HG02642 (cell line): ENCODE measurements around the gene ZNF622.
"Not testable (repeated sequence)": the region's sequence is repeated elsewhere in the genome, so short reads cannot be mapped to it uniquely, and the experiment has no call there.

Experiments used
- ATAC-seq: cut with Tn5 transposase; IDR thresholded peaks from one replicate; pipeline ENCODE4 v1.9.1; 2021; ENCODE audit warnings: mild to moderate bottlenecking; ENCODE audit not compliant: unreplicated experiment, poor library complexity

Gene ZNF622

DNA sequence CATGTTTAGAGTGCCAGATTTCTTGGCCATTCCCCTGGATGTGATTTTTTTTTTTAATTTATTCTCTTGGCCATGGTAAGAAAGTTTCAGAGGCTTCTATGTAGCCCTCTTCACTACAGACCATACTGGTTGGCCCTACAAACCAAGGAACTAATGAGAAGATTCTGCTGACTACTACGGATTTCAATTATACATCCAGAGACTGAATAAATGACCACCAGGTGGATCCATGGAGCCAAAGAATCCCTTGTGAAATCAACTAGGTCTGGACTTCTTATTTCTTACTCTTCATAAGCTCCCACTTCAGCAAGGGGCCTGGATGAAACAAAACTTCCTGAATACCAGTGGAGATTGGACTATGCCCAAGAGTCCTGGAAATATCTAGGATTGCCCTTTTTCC is 27.6 kb downstream of the ZNF622 start:
- ATAC-seq = no peak

DNA sequence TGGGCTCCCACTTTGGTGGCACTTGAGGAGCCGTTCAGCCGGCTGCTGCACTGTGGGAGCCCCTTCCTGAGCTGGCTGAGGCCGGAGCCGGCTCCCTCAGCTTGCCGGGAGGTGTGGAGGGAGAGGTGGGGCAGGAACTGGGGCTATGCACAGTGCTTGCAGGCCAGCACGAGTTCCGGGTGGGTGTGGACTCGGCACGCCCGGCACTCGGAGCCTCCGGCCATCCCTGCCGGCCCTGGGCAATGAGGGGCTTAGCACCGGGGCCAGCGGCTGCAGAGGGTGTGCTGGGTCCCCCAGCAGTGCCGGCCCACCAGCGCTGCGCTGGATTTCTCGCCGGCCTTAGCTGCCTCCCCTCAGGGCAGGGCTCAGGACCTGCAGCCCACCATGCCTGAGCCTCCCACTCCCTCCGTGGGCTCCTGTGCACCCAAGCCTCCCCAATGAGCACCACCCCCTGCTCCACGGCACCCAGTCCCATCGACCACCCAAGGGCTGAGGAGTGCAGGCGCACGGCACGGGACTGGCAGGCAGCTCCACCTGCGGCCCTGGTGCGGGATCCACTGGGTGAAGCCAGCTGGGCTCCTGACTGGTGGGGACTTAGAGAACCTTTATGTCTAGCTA is 29.4 kb downstream of the ZNF622 start:
- ATAC-seq = not testable (repeated sequence)

DNA sequence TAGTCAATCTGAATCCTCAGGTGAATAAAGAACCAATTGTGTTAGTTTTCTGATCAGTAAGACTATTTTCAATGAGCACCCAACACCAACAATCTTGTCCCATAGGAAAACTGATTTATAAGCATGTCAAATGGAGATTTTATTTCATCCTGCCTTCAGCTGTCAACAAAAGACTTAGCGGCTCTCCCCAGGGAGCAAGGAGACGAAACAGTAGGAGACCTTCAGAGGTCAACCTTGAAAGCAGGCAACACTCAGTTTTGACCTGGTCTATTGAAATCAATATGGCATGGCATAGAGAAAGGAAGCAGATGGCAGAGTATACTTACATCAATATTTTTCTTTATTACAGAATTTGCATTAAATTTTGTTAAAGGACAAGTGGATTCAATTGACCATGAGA is 34.1 kb downstream of the ZNF622 start:
- ATAC-seq = no peak

DNA sequence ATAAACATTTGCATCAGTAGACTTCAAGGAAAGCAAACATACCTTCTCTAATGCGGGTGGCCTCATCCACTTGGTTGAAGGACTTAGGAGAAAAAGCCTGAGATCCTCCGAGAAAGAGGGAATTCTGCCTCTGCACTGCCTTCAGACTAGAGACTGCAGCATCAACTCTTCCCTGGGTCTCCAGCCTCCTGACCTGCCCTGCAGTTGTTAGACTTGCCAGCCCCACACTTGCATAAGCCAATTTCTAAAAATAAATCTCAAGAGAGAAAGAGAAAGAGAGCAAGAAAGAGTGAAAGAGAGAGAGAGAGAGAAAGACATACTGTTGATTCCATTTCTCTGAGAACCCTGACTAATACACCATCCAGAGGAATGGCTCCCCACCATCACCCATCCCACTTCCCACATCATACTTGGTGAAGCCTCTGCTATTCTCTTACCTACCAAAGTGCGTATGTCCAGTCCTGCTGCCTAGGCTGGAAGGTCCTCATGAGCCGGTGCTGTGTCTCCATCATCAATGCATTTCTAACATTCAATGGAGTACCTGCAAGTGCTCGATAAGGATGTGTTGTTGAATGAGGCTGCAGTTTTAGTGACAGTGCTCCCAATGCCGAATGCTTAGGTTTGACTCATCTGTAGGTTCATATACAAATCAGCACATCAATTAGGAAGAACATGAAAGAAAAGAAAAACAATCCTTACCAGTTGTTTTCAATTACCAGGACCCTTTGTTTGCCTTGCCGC is 35.1 kb downstream of the ZNF622 start:
- no peak for ATAC-seq

DNA sequence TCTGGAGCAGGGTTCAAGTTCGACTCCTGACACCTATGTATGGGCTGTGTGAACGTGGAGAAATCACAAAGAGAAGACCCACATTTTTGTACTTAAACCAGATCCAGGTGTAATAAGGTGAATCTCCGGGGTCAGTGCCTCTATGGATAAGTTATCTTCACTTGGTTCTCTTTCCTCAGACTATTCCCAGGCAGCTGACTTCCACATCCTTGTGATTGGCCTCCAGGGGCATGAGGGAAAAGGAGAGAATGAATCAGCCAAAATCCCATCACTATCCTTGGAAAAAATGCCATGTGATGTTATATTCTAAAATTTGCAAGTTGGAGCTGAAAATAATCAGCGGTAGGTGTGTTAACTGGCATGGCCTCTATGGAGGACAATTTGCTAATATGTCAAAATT is 37.2 kb downstream of the ZNF622 start:
- no peak for ATAC-seq

DNA sequence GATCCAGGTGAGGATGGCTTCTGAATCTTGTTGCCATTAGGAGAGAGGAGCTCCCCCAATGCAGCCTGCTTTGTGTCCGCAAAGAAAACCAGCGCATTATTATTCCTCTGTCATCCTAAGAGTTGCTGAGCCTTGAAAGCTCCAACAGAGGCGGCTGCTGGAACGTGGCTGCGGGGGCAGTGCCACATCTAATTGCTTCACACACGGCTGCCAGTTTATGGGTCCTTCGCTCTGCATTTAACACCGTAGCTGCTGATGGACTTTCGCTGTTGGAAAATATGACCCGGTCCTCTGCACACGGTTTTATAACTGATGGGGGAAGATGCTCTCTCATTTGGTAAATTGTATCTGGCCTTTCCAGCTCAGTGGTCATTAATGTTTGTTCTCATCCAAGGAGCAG is 38.0 kb downstream of the ZNF622 start:
- no peak for ATAC-seq

DNA sequence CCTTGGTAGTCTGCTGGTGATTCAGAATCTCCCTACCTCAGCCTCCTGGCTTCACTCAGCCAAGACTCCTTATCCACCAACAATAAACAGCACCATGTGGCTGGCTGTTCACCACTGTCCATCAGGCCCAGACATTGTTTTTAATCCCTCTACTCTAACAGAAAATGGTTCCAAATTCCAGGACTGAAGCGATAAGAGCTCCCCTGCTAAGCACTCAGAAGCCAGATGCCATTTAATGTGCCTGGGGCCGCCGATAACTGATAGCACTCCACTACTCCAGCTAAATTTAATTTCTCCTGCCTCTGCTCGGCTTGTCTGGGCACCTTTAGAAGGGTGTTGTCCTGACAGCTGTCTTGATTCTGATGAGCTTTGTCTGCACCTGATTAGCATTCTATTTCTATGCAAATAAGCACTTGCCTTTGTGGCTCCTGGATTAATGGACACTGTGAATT is 47.1 kb downstream of the ZNF622 start:
- no peak for ATAC-seq

DNA sequence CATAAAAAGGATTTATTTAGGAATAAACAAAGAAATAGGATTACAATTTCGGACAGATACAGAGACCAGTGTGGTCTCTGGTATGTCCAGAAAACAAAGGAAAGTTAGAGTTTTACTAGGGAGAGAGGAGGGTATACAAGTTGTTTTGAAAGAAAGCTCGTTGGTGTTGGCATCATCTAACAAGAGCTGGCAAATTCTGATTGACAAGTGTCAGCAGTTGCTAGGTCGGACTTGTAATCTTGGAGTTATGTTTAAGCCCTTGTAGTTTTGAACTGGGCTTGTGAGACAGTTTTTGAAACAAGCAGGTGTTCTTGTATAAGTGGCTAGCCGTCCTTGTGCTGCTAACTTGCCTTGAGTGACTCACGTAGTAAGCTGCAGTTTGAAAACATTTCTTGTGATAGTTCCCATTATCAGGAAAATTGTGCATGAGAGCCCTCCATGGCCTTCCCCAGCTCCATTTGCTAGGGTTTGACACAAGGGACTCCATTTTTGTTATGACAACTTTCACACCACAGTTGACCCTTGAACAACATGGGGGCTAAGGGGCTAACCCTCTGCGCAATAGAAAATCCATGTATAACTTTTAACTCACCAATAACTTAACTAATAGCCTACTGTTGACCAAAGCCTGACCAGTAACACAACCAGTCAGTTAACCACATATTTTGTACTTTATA is 48.1 kb downstream of the ZNF622 start:
- ATAC-seq = no peak

DNA sequence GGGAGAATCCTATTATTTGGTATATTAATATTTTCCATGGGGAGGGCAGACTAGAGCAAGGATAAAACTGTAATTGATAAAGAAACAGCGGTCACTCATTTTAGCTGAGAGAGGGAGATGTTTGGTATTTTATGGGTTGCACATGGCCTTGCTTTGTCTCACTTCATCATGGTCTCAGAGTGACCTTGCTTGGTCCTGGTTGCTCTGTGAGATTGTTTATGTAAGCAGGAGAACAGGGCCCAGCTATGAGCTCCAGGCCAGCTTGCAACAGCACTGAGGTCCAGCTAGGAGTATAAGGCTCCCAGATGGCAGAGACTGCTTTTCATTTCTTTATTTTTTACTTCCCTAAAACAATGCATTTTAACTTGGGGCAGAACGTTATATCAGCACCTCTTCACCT is 50.7 kb downstream of the ZNF622 start:
- no peak for ATAC-seq

DNA sequence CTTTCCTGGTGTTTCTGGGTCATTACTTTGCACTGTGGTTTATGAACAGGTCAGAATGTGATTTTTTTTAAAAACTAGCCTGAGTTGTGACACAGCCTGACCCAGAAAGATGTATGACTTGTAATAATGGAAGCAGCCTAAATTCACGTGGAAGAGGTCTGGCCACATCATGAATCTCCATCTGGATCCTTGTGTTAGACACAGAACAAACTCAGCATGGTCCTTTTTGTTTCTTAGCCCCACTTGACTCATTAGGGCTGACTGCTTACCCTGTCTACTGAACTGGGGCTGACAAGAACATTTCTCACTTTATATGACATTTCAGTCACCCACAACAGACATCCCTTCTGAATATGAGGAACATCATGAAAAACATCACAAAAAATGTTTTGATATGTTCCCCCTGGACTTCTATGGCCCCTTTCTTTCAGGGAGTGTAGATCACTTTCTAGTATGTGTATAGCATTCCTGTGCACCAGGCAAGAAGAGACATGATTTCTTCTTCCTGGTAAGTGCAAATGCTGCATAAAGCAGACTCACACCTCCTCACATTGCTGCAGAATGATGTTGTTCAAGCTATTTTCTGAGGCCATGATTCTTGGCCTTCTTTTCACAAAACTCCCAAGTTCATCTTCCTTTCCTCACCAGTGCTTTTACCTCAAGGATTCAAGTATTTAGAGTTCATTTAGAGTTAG is 52.3 kb downstream of the ZNF622 start:
- no peak for ATAC-seq

DNA sequence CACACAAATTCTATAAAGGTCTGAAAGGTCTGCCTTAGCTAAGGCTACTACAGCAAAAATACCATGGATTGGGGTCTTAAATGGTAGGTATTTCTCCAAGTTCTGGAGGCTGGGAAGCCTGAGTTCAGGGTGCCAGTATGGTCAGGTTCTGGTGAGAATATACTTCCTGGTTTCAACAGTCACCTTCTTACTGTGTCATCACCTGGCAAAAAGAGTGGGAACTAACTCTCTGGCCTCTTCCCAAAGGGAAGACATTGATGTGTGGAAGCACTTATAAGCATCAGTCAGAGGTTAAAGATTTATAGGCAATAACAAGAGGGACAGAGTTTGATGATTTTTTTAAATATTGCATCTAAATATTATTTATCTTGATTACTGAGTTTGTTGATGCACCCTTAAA is 53.0 kb downstream of the ZNF622 start:
- no peak for ATAC-seq

DNA sequence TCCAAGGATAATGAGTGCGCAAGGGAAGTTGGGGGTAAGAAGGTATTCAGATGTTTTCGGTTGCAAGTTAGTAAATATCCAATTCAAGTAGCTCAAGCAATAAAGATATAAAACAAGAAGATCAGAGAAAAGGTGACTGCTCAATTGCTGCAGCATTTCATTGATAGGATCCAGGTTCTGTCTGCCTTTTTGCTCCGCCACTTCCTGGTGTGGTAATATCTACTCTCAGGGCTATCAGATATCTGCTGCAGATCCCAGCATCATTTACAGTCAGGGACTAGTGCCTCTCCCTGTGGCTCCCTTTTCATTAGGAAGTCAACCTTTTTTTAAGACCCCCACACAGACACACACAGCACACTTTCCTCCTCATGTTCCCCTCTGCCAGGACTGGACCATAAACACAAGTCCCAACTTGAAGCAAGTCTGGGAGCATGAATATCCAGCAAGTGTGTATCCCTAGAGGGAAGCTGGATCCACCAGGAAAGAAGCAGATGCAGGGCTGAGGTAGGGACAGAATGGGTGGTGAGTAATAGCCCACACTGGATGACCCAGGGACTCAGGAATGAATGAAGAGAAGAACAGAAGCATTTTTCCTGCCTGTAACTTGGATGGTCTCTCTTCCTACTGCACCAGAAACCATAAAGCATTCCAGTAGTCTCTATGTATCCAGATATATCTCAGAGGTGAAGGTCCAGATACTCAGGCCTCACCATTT is 53.7 kb downstream of the ZNF622 start:
- ATAC-seq = no peak

DNA sequence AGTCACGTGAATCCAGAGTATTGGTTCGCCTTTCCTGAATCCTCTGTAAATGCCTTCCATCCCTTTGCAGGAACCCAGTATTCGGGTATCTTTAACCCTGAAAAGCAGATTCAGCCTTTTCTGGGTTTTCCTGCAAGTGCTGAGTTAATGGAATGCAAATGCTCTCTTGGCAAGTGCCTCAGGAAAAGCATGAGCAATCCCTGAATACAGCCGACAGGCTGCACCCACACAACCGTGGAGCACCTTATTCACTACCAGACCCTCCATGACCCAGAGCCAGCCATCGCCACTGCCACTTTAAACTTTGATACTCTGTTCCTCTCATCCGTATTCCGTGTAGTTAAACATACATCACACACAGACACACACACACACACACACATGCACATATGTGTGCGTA is 54.4 kb downstream of the ZNF622 start:
- no peak for ATAC-seq

DNA sequence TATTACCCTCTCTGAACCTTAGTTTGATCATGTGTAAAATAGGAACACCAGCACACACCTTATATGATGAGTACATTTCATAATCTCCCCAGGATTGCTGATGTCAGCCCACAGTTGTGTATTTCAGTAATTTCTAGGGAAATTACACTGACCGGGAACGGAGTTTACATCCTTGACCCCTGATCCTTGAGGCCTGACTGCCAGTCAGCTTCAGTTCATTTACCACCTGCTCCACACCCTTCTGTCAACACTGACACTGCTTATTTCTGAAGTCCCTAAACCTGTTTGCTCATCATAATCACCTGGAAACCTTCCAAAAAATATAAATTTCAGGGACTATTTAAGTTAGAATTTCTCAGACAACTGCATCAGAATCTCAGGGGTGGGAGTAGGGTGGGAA is 55.3 kb downstream of the ZNF622 start:
- no peak for ATAC-seq

DNA sequence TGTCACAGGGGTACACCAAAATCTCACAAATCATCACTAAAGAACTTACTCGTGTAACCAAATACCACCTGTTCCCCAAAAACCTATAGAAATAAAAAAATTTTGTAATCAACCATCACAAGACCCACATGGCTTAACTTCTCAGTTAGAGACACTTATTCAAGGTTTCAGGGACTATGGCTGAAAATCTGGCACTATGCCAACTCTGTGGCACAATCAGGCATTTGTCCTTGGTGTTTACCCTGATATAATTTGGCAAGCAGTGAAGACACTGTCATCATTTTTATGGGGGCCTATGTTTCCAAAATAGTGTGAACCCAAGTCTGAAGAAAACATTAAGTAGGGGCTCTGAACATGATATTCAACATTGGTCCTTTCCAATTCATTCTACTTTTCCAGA is 59.0 kb downstream of the ZNF622 start:
- ATAC-seq = no peak

DNA sequence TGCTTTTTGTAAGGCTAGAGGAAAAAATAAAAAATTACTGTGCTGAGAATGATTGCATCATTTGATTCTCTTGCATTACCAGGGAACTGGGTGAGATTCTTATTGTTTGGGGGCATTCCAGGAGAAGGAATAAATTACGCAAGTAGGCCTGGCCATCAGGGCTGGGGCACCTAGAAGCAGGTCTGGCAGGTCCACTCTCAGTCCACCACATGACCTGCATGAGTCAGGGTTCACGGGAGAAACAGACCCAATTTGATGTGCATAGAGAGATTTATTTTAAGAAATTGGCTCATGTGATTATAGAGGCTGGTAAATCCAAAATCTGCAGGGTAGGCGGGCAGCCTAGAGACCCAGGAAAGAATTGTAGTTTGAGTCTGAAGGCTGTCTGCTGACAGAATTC is 59.6 kb downstream of the ZNF622 start:
- ATAC-seq = no peak
